EH (cell line): Measurements from ENCODE around the gene DSP.
A peak's percentile ranks its signal among the peaks of the same experiment; 100 is the strongest.

Experiments used
- DNase-seq: peaks from one replicate; pipeline ENCODE4 v3.0.0-alpha.2; 2015; ENCODE audit warnings: low read depth

The DSP gene

GRCh38 chr6:7591770-7592169 lies 50.3 kb downstream of the DSP start:
- no peak for DNase-seq

- DNase-seq = no peak
Observed at GRCh38 chr6:7593229-7593628, 51.8 kb downstream of the DSP start.

GRCh38 chr6:7594579-7595125 lies 53.2 kb downstream of the DSP start:
- DNase-seq = peak; percentile 2

- no peak for DNase-seq
Observed at GRCh38 chr6:7604003-7604402, 62.5 kb downstream of the DSP start.

- no peak for DNase-seq
Observed at GRCh38 chr6:7604506-7604905, 63.0 kb downstream of the DSP start.

- DNase-seq = peak; percentile 63
Observed at GRCh38 chr6:7615611-7616383, 74.3 kb downstream of the DSP start.

- peak; percentile 85 for DNase-seq
Observed at GRCh38 chr6:7617801-7618764, 76.6 kb downstream of the DSP start.

- DNase-seq = no peak
Observed at GRCh38 chr6:7621761-7622160, 80.3 kb downstream of the DSP start.

GRCh38 chr6:7624796-7625710 lies 83.6 kb downstream of the DSP start:
- no peak for DNase-seq

GRCh38 chr6:7628479-7628878 lies 87.0 kb downstream of the DSP start:
- DNase-seq = no peak

GRCh38 chr6:7628909-7629308 lies 87.4 kb downstream of the DSP start:
- DNase-seq = no peak

- DNase-seq = no peak
Observed at GRCh38 chr6:7629321-7629720, 87.8 kb downstream of the DSP start.

GRCh38 chr6:7630792-7631191 lies 89.3 kb downstream of the DSP start:
- DNase-seq = no peak

- no peak for DNase-seq
Observed at GRCh38 chr6:7631466-7631865, 90.0 kb downstream of the DSP start.

GRCh38 chr6:7632501-7633290 lies 91.2 kb downstream of the DSP start:
- DNase-seq = no peak

- no peak for DNase-seq
Observed at GRCh38 chr6:7633361-7633760, 91.9 kb downstream of the DSP start.

- peak; percentile 21 for DNase-seq
Observed at GRCh38 chr6:7636151-7636550, 94.7 kb downstream of the DSP start.
